ENCODE results near the gene ITIH4. TPM values are rescaled to one million over a fixed set of nuclear protein-coding genes. Genes with fewer than 3 reads are reported as not detected.

ITIH4 gene
- total RNA-seq, 2 experiments from 2014 or later: 35.8 to 40.4 TPM

DNA sequence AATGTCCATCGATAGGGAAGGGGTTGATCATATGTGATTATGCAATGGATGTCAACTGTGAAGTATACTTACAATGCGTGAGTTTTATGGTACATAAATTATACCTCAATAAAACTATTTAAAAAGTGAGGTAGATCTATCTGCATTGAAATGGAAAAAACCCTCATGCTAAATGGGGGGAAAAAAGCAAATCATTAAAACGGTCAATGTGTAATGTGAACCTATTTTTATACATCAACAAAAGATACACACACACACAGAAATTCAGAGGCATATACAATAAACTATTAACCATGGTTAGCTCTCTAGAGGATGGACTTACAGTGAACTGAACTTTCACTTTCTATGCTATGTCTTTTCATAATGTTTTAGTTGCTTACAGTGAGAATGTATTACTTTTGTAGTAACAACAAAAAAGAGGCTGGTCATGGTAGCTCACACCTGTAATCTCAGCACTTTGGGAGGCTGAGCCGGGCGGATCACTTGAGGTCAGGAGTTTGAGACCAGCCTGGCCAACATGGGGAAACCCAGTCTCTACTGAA lies 43.8 kb upstream of the ITIH4 start:
- TF ChIP-seq, protein P1, sequence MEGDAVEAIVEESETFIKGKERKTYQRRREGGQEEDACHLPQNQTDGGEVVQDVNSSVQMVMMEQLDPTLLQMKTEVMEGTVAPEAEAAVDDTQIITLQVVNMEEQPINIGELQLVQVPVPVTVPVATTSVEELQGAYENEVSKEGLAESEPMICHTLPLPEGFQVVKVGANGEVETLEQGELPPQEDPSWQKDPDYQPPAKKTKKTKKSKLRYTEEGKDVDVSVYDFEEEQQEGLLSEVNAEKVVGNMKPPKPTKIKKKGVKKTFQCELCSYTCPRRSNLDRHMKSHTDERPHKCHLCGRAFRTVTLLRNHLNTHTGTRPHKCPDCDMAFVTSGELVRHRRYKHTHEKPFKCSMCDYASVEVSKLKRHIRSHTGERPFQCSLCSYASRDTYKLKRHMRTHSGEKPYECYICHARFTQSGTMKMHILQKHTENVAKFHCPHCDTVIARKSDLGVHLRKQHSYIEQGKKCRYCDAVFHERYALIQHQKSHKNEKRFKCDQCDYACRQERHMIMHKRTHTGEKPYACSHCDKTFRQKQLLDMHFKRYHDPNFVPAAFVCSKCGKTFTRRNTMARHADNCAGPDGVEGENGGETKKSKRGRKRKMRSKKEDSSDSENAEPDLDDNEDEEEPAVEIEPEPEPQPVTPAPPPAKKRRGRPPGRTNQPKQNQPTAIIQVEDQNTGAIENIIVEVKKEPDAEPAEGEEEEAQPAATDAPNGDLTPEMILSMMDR (IDR thresholded peaks at IDR 0.05): no peak
- intact Hi-C loops (cut with DNase I, micrococcal nuclease): no loop called here

DNA sequence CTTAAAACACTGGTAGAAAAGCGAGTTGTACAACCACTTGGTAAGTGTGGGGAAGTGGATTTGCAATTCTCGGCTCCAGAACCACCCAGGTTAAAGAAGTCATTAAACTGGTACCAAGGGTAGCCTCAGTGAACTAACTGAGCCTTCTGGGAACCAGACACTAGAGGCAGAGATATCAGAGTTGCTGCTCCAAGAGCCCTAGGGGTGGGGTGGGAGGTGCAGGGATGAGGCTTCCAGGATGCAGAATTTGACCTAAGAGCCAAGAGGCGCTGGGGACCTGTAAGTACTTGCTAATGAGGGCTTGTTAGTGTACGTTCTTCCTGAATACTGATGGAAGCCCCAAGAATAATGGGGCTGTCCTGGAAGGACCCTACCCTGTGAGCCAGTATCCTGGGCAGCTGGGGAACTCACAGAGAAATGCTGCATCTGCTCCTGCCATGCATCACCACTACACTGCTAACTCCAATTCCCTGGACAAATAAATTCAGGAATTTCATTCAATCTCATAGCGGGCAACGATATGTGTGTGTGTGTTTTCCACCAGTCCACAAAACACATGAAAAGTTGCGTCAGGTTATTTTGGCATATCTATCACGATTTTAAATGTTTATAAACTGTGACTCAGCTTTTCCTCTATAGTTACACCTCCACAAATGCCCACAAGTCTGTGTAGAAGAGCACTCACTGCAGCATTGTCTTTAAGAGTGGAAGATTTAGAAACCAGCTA lies 43.1 kb upstream of the ITIH4 start:
- Mint-ChIP-seq H3K36me3 (ENCODE audit: low read depth) (peaks cover 10% of the 10 kb centered on the region), H3K27me3 (no peaks in the 10 kb centered on the region), H3K9me3 (no peaks in the 10 kb centered on the region), H3K4me3 (no peak overlapping the region), H3K27ac (no peak overlapping the region), H3K4me1 (ENCODE audit: low read depth) (peaks cover 43% of the 10 kb centered on the region)
- TF ChIP-seq, protein P1 (IDR thresholded peaks at IDR 0.05): no peak
- DNase-seq (no peak), ATAC-seq (ENCODE audit: poor library complexity) (no peak)
- Histone ChIP-seq H3K27me3 (ENCODE audit: control insufficient read depth in 1 of 2, insufficient read depth in 2 of 2, low read length in 2 of 2) (no peaks in the 10 kb centered on the region), H3K4me3 (ENCODE audit: low read length) (no peak overlapping the region), H3K9me3 (ENCODE audit: control insufficient read depth in 1 of 2, insufficient read depth in 1 of 2, low read length in 2 of 2) (no peaks in the 10 kb centered on the region), H3K4me1 (ENCODE audit: insufficient read depth, low read length) (peaks cover 20% of the 10 kb centered on the region), H3K27ac (ENCODE audit: low read depth in 1 of 2, low read length in 2 of 2) (no peak overlapping the region), H3K36me3 (ENCODE audit: insufficient read depth, low read length) (peaks cover 4% of the 10 kb centered on the region)
- intact Hi-C loops (cut with DNase I, micrococcal nuclease): no loop called here
- ChIA-PET CTCF (no interaction called here), POLR2A (interaction anchor here (1.5 kb wide), 1 partner anchor 19 kb away, joined by 3 read pairs; no protein-coding TSS in a partner anchor)

More for the DNA sequence above, 43.8 kb upstream of the ITIH4 start:
- H3K36me3 ChIP-seq (ENCODE audit: insufficient read depth, low read length): peaks cover 4% of the 10 kb centered on the region
- H3K4me3 ChIP-seq (ENCODE audit: low read length): no peak overlapping the region
- Mint-ChIP-seq H3K36me3 (ENCODE audit: low read depth) (peaks cover 16% of the 10 kb centered on the region), H3K4me1 (ENCODE audit: low read depth) (peaks cover 43% of the 10 kb centered on the region), H3K27me3 (no peaks in the 10 kb centered on the region), H3K27ac (no peak overlapping the region), H3K9me3 (no peaks in the 10 kb centered on the region), H3K4me3 (no peak overlapping the region)
- no peaks in the 10 kb centered on the region for H3K27me3 ChIP-seq (ENCODE audit: control insufficient read depth in 1 of 2, insufficient read depth in 2 of 2, low read length in 2 of 2)
- POLR2A ChIA-PET: interaction anchor here (1.5 kb wide), 1 partner anchor 18 kb away, joined by 3 read pairs; no protein-coding TSS in a partner anchor
- CTCF ChIA-PET: no interaction called here
- H3K9me3 ChIP-seq (ENCODE audit: control insufficient read depth in 1 of 2, insufficient read depth in 1 of 2, low read length in 2 of 2): no peaks in the 10 kb centered on the region
- peaks cover 20% of the 10 kb centered on the region for H3K4me1 ChIP-seq (ENCODE audit: insufficient read depth, low read length)
- no peak overlapping the region for H3K27ac ChIP-seq (ENCODE audit: low read depth in 1 of 2, low read length in 2 of 2)
- no peak for ATAC-seq (ENCODE audit: poor library complexity)
- no peak for DNase-seq

DNA sequence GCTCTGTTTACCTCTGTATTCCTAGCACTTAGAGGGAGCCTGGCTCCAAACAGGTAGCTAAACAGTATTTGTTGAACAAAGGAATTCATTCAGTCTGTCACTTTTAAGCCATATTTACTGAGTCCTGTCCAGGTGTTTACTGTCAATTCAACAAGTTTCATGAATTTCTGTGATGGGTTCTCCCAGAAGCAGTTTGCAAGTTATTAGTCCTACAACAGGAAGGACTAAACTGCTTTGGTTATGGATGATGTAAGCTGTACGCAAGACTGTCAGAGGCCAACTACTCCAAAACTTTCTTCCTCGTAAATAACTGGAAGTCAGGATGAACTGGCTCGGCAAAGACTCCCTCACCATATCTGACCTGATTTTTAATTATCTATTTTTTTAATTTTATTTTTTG lies 41.8 kb upstream of the ITIH4 start:
- no peak overlapping the region for H3K27ac Mint-ChIP-seq
- no peak for ATAC-seq (ENCODE audit: poor library complexity)
- peaks cover 4% of the 10 kb centered on the region for H3K36me3 ChIP-seq (ENCODE audit: insufficient read depth, low read length)
- H3K36me3 Mint-ChIP-seq (ENCODE audit: low read depth): peaks cover 13% of the 10 kb centered on the region
- intact Hi-C loops (cut with DNase I, micrococcal nuclease): no loop called here
- no peak overlapping the region for H3K27ac ChIP-seq (ENCODE audit: low read depth in 1 of 2, low read length in 2 of 2)
- CTCF ChIA-PET: no interaction called here
- H3K4me3 Mint-ChIP-seq: no peak overlapping the region
- peaks cover 43% of the 10 kb centered on the region for H3K4me1 Mint-ChIP-seq (ENCODE audit: low read depth)
- H3K27me3 Mint-ChIP-seq: no peaks in the 10 kb centered on the region
- no peak for DNase-seq
- H3K9me3 Mint-ChIP-seq: no peaks in the 10 kb centered on the region
- no peak overlapping the region for H3K4me3 ChIP-seq (ENCODE audit: low read length)
- H3K27me3 ChIP-seq (ENCODE audit: control insufficient read depth in 1 of 2, insufficient read depth in 2 of 2, low read length in 2 of 2): no peaks in the 10 kb centered on the region
- POLR2A ChIA-PET: no interaction called here
- TF ChIP-seq, protein P1 (IDR thresholded peaks at IDR 0.05): no peak
- H3K4me1 ChIP-seq (ENCODE audit: insufficient read depth, low read length): peaks cover 20% of the 10 kb centered on the region
- H3K9me3 ChIP-seq (ENCODE audit: control insufficient read depth in 1 of 2, insufficient read depth in 1 of 2, low read length in 2 of 2): no peaks in the 10 kb centered on the region

Data from CD4-positive, alpha-beta T cell (primary cell).